GM13976 (cell line): Measurements from ENCODE around the gene PRSS21.

Experiments used
- DNase-seq: peaks from one replicate; pipeline ENCODE4 v3.0.0; 2012; ENCODE audit warnings: low spot score
- CTCF ChIP-seq: IDR thresholded peaks from 2 replicates; pipeline ENCODE4 v1.5.1; 2012; ENCODE audit warnings: borderline replicate concordance, mild to moderate bottlenecking; ENCODE audit not compliant: insufficient read depth; ENCODE audit errors: extremely low read depth, missing control alignments, control extremely low read depth
- in situ Hi-C: fragments of 300-500 bp; cut with MboI; formaldehyde crosslinking; loops from one replicate; pipeline ENCODE4 v1.12.0; 2022; ENCODE audit warnings: low sequenced_read_pairs, mixed read lengths, inconsistent platforms; ENCODE audit not compliant: unreplicated experiment

PRSS21 gene

GRCh38 chr16:2867987-2868789 lies 51.2 kb downstream of the PRSS21 start:
- TF ChIP-seq CTCF = peak; percentile 95
- in situ Hi-C loops = no loop called here
- peak; percentile 98 for DNase-seq
